Nephron progenitor cell (in vitro differentiated cells): ENCODE data around the gene POP7.
"Not testable (repeated sequence)": the region's sequence is repeated elsewhere in the genome, so short reads cannot be mapped to it uniquely, and the experiment has no call there.

ENCODE experiments used
- DNase-seq: peaks from one replicate; pipeline ENCODE4 v3.0.0; 2021
- H3K27ac Mint-ChIP-seq: 2 replicates; pipeline ENCODE4 v1.8.0; 2021; ENCODE audit warnings: mild to moderate bottlenecking, moderate library complexity, mixed read lengths
- H3K27me3 Mint-ChIP-seq: 2 replicates; pipeline ENCODE4 v1.8.0; 2021; ENCODE audit warnings: mild to moderate bottlenecking, low read depth, mixed read lengths; ENCODE audit not compliant: poor library complexity
- H3K36me3 Mint-ChIP-seq: 2 replicates; pipeline ENCODE4 v1.8.0; 2021; ENCODE audit warnings: low read depth, mixed read lengths
- H3K4me1 Mint-ChIP-seq: 2 replicates; pipeline ENCODE4 v1.8.0; 2021; ENCODE audit warnings: mixed read lengths
- H3K4me3 Mint-ChIP-seq: 2 replicates; pipeline ENCODE4 v1.8.0; 2021; ENCODE audit warnings: mild to moderate bottlenecking, moderate library complexity, mixed read lengths
- H3K9me3 Mint-ChIP-seq: 2 replicates; pipeline ENCODE4 v1.8.0; 2021; ENCODE audit warnings: mild to moderate bottlenecking, moderate library complexity, mixed read lengths
- TF ChIP-seq, protein P1 (sequence below): fragments of 200-600 bp; sonication (generic); IDR thresholded peaks from 2 replicates; pipeline ENCODE4 v1.5.0; 2021; ENCODE audit warnings: antibody characterized with exemption

The POP7 gene

DNA sequence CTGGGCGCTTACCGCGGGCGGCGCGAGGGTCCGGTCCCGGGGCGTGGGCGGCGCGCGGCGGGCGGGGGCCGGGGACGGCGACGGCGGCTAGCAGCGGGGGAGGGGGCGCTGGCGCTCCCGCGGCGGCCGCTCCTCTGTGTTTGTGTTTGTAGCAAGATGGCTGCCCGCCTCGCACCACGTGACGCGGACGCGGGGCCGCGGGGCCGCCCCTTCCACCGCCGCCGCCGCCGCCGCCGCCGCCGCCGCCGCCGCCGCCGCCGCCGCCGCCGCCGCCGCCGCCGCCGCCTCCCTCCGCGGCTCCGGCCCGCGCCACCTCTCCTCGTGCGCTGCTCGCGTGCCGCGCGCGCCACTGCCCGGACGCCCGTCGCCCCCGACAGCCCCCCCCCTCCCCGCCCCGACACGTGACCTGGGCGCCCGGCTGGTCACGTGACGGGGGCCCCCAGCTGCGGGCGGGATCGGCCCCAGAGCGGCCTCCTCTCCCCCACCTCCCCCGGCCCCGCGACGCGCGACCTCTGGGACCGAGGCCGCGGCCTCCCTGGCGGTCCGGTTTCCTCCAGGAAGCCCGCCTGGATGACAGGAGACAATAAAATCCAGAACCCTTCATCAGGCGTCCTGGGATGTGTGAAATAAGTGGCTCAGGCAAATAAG is 11.7 kb upstream of the POP7 start, which contains the start of gene GIGYF1:
Gene GIGYF1, minus strand, starts transcription at position 153 of the 648 bp plus-strand sequence. CDS start 6,012 bp downstream, outside the sequence.
- peak within 1 kb of the TSS; percentile 98 for H3K4me3 Mint-ChIP-seq
- H3K9me3 Mint-ChIP-seq: no peaks in the 10 kb centered on the region
- H3K27me3 Mint-ChIP-seq: peaks cover 30% of the 10 kb centered on the region
- H3K4me1 Mint-ChIP-seq: peaks cover 36% of the 10 kb centered on the region
- TF ChIP-seq, protein P1, sequence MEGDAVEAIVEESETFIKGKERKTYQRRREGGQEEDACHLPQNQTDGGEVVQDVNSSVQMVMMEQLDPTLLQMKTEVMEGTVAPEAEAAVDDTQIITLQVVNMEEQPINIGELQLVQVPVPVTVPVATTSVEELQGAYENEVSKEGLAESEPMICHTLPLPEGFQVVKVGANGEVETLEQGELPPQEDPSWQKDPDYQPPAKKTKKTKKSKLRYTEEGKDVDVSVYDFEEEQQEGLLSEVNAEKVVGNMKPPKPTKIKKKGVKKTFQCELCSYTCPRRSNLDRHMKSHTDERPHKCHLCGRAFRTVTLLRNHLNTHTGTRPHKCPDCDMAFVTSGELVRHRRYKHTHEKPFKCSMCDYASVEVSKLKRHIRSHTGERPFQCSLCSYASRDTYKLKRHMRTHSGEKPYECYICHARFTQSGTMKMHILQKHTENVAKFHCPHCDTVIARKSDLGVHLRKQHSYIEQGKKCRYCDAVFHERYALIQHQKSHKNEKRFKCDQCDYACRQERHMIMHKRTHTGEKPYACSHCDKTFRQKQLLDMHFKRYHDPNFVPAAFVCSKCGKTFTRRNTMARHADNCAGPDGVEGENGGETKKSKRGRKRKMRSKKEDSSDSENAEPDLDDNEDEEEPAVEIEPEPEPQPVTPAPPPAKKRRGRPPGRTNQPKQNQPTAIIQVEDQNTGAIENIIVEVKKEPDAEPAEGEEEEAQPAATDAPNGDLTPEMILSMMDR: no peak
- H3K36me3 Mint-ChIP-seq: peaks cover under 1% of the 10 kb centered on the region
- DNase-seq: peak; percentile 82
- peak within 1 kb of the TSS; percentile 92 for H3K27ac Mint-ChIP-seq

DNA sequence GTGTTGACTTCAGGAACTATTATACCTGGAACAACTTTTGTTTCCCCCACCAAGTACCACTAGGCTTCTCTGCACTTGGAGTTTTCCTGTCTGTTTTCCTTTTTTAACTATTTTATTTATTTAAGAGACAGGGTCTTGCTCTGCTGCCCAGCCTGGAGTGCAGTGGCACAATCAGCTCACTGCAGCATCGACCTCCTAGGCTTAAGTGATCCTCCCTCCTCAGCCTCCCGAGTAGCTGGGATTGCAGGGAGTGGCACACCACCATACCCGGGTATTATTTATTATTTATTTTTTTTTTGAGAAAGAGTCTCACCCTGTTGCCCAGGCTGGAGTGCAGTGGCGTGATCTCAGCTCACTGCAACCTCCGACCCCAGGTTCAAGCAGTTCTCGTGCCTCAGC is 9.8 kb upstream of the POP7 start:
- Mint-ChIP-seq H3K27ac (no peak overlapping the region), H3K4me1 (peaks cover 26% of the 10 kb centered on the region), H3K4me3 (peak overlapping the region; percentile 64), H3K9me3 (no peaks in the 10 kb centered on the region), H3K27me3 (peaks cover 49% of the 10 kb centered on the region), H3K36me3 (no peaks in the 10 kb centered on the region)
- no peak for DNase-seq
- TF ChIP-seq, protein P1: no peak

DNA sequence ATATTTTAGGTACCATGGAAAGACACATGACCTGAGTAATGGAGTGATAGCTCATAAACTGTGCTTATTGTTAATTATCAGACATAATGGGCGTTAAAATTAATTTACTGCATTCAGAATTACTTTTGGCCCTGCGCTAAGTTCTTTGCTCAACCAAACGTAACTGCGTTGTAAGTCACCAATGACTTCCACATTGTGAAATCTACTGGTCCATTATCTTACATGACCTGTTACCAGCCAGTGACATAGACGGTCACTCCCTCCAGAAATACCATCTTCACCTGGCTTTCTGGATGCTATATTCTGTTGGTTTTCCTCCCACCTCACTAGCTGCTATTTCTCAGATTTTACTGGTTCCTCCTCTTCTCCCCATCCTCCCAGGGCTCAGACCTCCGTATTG is 6.9 kb upstream of the POP7 start:
- Mint-ChIP-seq H3K27ac (no peak overlapping the region), H3K36me3 (no peaks in the 10 kb centered on the region), H3K4me1 (peaks cover 5% of the 10 kb centered on the region), H3K4me3 (no peak overlapping the region), H3K27me3 (peaks cover 56% of the 10 kb centered on the region), H3K9me3 (no peaks in the 10 kb centered on the region)
- DNase-seq: no peak
- TF ChIP-seq, protein P1: no peak

DNA sequence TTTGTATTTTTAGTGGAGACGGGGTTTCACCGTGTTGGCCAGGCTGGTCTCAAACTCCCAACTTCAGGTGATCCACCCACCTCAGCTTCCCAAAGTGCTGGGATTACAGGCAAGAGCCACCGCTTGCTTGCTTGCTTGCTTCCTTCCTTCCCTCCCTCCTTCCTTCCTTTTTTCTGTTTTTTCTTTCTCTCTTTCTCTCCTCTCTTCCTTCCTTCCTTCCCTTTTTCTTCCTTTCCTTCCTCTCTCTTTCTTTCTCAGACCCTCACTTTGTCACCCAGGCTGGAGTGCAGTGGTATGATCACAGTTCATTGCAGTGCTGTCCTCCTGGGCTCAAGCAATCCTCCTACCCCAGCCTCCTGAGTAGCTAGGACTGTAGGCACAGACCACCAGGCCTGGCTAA is 4.8 kb upstream of the POP7 start:
- not testable (repeated sequence) for H3K36me3 Mint-ChIP-seq, H3K27ac Mint-ChIP-seq, H3K4me3 Mint-ChIP-seq

DNA sequence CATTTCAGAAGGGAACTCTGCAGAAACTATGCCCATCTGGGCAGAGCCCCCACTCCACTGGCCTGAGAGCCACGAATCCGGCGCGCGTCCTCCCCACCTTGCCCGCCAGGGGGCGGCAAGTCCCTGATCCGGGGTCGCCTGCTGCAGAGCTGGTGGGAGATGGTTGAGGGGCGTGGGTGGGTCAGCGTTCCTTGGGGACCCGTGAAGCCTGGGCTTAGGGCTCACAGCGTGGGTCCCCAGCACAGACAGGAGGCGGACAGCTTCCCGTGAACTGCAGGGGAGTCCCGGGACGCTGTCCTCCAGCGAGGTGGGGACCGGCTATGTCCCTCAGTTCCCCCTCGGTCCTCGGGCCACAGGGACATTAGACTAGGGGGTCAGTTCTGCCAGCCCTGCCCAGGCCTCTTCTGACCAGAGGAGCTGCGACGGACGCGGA is 585 bp upstream of the POP7 start:
- Mint-ChIP-seq H3K27me3 (peaks cover 17% of the 10 kb centered on the region), H3K4me3 (peak overlapping the region; percentile 99), H3K27ac (peak overlapping the region; percentile 75), H3K36me3 (peaks cover 8% of the 10 kb centered on the region), H3K9me3 (no peaks in the 10 kb centered on the region), H3K4me1 (peaks cover 18% of the 10 kb centered on the region)
- DNase-seq: peak; percentile 93
- TF ChIP-seq, protein P1: peak; percentile 94

More for the DNA sequence above, 4.8 kb upstream of the POP7 start:
- not testable (repeated sequence) for DNase-seq, H3K4me1 Mint-ChIP-seq, H3K9me3 Mint-ChIP-seq
- H3K27me3 Mint-ChIP-seq: peaks cover 41% of the 10 kb centered on the region

DNA sequence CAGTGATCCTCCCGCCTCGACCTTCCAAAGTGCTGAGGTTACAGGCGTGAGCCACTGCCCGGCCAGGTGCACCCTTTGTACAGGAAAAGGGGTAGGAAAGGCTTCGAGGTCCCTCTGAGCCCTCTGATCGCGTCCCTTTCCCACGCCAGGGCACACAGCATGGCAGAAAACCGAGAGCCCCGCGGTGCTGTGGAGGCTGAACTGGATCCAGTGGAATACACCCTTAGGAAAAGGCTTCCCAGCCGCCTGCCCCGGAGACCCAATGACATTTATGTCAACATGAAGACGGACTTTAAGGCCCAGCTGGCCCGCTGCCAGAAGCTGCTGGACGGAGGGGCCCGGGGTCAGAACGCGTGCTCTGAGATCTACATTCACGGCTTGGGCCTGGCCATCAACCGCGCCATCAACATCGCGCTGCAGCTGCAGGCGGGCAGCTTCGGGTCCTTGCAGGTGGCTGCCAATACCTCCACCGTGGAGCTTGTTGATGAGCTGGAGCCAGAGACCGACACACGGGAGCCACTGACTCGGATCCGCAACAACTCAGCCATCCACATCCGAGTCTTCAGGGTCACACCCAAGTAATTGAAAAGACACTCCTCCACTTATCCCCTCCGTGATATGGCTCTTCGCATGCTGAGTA is 871 bp downstream of the POP7 start:
- peaks cover 3% of the 10 kb centered on the region for H3K27me3 Mint-ChIP-seq
- TF ChIP-seq, protein P1: no peak
- peak overlapping the region; percentile 99 for H3K4me3 Mint-ChIP-seq
- DNase-seq: peak; percentile 27
- H3K36me3 Mint-ChIP-seq: peaks cover 8% of the 10 kb centered on the region
- no peaks in the 10 kb centered on the region for H3K9me3 Mint-ChIP-seq
- peaks cover 21% of the 10 kb centered on the region for H3K4me1 Mint-ChIP-seq
- H3K27ac Mint-ChIP-seq: peak overlapping the region; percentile 44
